ENCODE measurements around the gene MED13L. TPM values are rescaled to one million over a fixed set of nuclear protein-coding genes. Genes with fewer than 3 reads are reported as not detected.

Gene MED13L
- total and polyA plus RNA-seq, 2 of the 8 experiments (the other 6 are each of a cell fraction or from before 2014, with no cell fraction given): 15.9 to 51.7 TPM

DNA sequence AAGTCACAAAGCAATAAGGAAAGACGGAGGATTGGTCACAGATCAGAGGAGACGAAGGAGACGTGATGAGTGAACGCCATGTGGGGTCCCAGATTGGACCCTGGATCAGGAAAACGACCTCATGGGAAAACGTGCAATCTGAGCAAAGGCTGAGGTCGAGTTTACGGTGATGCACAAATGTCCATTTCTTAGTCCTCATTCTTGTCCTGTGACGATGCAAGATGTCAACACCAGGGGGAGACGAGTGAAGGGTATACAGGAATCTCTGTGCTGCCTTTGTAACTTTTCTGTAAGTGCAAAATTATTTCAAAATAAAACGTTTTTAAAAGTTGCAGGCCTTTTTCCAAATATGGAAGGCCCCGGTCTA is 329.8 kb downstream of the MED13L start (continued):
- TF ChIP-seq RXRA (IDR thresholded peaks at IDR 0.05; ENCODE audit: insufficient read depth, low read depth, low read length): no peak
- TF ChIP-seq TCF12 (IDR thresholded peaks at IDR 0.05; ENCODE audit: low read depth, low read length): no peak
